ENCODE results near the gene SPRR1A. TPM values are rescaled to one million over a fixed set of nuclear protein-coding genes. Genes with fewer than 3 reads are reported as not detected.

The SPRR1A gene

Small RNA genes within 50 kb of the gene (small RNA-seq; reads per million reads assigned to genes)
- gene AL356867.1 (ENCODE audit: insufficient read depth) (not detected), gene RF00322 (ENCODE audit: insufficient read depth) (not detected), gene SPRR1A (ENCODE audit: insufficient read depth) (not detected)
